UCSD-AML1 (cell line): ENCODE results near the gene MACROD2.

Experiments used
- DNase-seq: peaks from one replicate; lab custom pipeline; 2025; ENCODE audit not compliant: unreplicated experiment; lab: John Stamatoyannopoulos, UW

The MACROD2 gene

DNA sequence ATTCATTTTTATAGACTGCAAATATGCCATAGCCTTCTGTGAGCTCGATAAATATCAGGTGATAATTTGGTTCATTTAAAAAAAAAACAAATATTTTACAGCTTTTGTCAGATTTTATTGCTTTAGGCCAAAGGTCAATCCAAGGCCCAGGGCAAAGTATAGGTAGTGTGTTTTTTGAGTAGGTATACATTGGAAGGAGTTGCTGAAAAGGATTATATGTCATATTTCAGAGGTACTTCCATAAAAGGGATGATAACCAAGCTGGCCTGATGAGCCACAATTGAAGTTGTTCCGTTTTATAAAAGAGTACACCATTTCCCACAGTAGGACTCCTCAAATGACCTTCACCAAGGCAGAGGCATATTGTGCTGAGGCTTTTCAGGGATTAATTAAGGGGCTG is 794.9 kb downstream of the MACROD2 start:
- DNase-seq, result no peak

GRCh38 chr20:14790771-14791620 is 795.7 kb downstream of the MACROD2 start:
- DNase-seq, result no peak

GRCh38 chr20:14792915-14793314 is 797.6 kb downstream of the MACROD2 start:
- DNase-seq, result no peak

- no peak for DNase-seq
These were observed 804.4 kb downstream of the MACROD2 start for GRCh38 chr20:14799545-14800216.

- no peak for DNase-seq
These were observed 805.5 kb downstream of the MACROD2 start for GRCh38 chr20:14800707-14801425.

GRCh38 chr20:14801591-14802325 is 806.4 kb downstream of the MACROD2 start:
- DNase-seq, result no peak

- no peak for DNase-seq
These were observed 811.9 kb downstream of the MACROD2 start for GRCh38 chr20:14807224-14807623.

DNA sequence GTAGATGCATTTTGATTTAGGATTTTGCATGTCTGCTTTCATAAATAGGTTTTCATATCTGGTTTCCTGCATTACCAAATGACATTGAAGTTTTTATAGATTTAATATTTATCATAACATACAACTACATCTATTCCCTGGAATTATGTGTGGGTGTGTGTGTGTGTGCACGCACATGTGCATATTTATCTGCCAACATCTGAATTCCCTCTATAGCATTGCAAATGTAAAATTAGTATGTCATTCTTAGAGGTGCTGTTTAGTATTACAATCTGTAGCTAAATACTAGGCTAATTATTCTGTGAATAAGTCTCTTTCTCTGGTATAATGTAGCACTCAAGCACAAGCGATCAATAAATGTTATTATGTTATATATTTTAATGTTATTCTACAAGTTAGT is 820.0 kb downstream of the MACROD2 start:
- no peak for DNase-seq

DNA sequence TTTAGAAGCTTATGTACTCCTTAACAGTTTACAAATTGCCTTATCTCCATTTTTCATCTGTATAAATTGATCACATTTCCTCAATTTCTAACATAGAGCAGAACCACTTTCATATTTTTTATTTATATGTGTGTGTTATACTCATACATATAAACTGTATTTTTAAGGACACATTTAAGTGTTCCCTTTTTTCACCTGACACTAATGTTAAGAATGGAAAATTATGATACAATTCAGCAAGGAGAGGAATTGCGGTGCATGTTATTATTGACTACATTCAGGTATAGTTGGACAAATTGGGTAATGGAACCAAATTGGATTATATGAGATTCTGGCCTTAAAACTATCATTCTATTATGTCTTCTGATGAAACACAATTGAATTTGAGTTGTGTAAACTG is 821.2 kb downstream of the MACROD2 start:
- DNase-seq, result no peak

DNA sequence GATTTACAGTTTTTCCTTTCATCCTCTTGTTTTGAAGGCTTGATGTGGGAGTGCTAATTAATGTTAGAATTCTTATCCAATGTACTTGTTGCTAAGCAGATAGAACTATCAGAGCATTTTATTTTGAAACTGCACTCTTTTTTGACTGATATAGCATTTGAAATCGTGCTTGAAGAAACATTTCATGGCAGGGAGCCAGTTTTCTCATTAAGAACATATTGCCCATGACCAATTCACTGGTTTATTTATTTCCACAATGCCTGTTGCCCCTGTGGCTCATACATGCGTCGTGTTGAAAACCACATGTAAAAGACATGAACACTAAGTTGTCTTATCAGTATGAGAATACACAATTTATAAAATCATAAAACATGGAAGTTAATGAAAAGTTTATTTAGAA is 821.8 kb downstream of the MACROD2 start:
- no peak for DNase-seq

DNA sequence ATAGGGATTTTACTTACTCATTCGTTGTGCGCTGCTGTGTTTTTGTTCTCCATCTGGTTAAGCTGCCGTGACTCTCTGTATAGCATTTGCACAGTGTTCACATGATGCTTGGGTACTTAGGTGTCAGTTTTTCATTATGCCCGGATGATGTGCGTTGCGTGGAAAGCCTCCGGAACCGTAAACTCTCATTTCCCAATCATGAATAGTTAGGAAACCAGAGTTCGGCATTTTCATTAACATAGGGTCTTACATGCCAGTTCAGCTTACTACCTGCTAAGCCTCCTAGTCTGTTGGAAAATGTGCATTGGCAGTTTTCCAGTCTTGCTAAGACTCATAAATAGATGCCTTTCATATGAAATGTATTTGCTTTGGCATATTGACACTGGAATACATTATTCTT is 825.5 kb downstream of the MACROD2 start:
- DNase-seq, result no peak

- no peak for DNase-seq
These were observed 825.9 kb downstream of the MACROD2 start for GRCh38 chr20:14821251-14821650.

GRCh38 chr20:14824996-14825395 is 829.7 kb downstream of the MACROD2 start:
- no peak for DNase-seq

DNA sequence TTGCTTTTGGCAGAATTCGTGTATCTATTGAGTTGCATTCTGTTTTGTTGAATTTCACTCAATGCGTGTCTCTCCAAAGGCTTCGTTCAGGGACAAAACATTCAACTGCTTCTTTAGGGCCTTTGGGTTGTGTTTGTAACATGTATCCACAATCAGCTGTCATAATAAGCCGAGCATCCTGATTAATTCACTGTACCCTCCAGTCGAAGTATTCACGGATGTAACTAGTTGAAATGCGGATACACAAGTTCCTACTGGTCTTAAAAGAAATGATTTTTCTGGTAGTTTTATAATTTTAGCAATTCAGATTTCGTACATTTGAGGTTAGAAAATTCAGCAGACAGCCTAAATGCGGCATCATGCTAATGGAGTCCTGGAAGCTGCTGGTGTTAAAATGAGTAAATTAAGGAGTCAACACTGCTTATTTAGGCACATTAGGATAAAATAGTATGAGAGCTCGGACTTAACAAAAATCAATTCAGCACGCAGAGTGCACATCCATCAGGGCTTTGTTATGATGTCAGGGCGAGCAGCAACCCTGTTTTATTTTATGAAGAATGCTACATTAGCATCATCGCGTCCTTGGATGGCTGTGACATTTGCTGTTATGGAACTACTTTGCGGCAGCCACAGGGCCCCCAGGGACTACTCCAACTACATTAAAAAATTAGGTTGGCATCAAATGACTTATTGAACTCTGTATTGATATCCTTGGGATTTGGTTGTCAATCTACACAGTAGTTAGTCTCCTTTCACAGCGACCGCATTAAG is 831.4 kb downstream of the MACROD2 start:
- DNase-seq, result no peak

DNA sequence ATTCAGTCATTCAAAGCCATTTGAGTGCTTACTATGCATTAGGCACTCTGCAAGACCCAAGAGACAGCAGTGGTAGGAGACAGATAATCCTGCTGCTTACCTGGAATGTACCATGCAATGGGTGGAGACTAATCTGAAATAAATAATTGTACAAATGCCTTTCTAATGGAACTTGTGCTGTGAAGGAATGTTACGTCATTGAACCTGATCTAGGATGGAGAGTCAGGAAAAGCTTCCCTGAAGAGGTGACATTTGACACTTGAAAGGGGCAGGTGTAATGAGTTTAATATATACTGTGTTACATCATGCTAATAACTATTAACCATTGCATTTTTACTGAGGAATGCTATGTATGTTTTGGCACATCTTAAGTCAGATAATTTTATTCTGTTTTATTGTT is 833.1 kb downstream of the MACROD2 start:
- no peak for DNase-seq

DNA sequence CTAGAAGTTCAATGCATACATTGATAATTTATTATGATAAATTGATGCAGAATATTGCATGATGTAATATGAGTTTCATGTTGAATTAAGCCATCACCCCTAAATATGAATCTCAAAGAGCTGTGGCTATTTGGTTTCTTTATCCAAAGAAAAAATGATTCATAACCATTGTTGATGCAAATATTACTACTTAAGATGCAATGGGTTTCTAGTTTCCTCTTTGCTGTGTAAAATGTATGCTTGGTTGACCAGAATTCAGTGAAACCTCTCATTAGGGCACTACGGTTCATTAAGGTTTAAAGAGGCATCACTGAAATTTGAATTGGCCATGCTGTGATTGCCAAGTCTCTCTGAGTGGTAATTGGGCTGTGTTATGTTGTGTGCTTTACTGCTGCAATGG is 834.6 kb downstream of the MACROD2 start:
- DNase-seq, result no peak

- DNase-seq, result no peak
These were observed 835.1 kb downstream of the MACROD2 start for GRCh38 chr20:14830466-14830865.

- DNase-seq, result no peak
These were observed 835.6 kb downstream of the MACROD2 start for GRCh38 chr20:14830899-14831298.

- DNase-seq, result no peak
These were observed 837.3 kb downstream of the MACROD2 start for GRCh38 chr20:14832630-14833029.
